T-helper 2 cell treated with Interferon-gamma antibody and Interleukin-4, amounts not matched to agents 5 μg/mL and 100 μg/mL, for 36 hours (primary cell): ENCODE data around the gene NDUFS7.
"Not testable (repeated sequence)": the region's sequence is repeated elsewhere in the genome, so short reads cannot be mapped to it uniquely, and the experiment has no call there.

Experiments
- DNase-seq: peaks from one replicate; pipeline ENCODE4 v3.0.0; 2021; ENCODE audit warnings: low spot score
- H3K27ac Mint-ChIP-seq: one replicate; pipeline ENCODE4 v1.8.0; 2021; ENCODE audit warnings: mild to moderate bottlenecking, mixed read lengths
- H3K27me3 Mint-ChIP-seq: one replicate; pipeline ENCODE4 v1.8.0; 2021; ENCODE audit warnings: low read depth, mixed read lengths
- H3K36me3 Mint-ChIP-seq: one replicate; pipeline ENCODE4 v1.8.0; 2021; ENCODE audit warnings: low read depth, mixed read lengths
- H3K4me1 Mint-ChIP-seq: one replicate; pipeline ENCODE4 v1.8.0; 2021; ENCODE audit warnings: low read depth, mixed read lengths
- H3K4me3 Mint-ChIP-seq: one replicate; pipeline ENCODE4 v1.8.0; 2022; ENCODE audit warnings: mild to moderate bottlenecking, moderate library complexity, mixed read lengths
- H3K9me3 Mint-ChIP-seq: one replicate; pipeline ENCODE4 v1.8.0; 2021; ENCODE audit warnings: mixed read lengths

Gene NDUFS7

DNA sequence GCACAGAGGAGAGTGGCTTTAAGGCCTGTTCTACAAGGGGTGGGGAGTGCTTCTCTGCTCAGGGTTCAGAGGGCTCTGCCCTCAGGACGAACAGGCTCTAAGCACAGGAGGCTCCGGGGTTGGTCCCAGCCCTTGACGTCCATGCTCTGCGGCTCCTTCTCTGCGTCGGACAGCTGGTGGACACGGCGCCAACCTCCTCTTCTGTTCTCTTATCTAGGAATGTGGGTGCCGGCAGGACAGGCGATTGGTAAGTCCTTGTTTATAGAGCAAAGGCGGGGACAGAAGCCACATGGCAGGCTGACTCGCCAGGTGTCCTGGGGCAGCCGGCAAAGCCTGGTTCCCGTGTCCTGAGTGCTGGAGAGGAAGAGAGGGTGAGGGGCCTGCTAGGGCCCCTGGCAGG, 46.0 kb downstream of the NDUFS7 start:
- Mint-ChIP-seq H3K36me3 (peaks cover 19% of the 10 kb centered on the region), H3K9me3 (no peaks in the 10 kb centered on the region), H3K27me3 (no peaks in the 10 kb centered on the region), H3K4me3 (no peak overlapping the region), H3K4me1 (no peaks in the 10 kb centered on the region), H3K27ac (no peak overlapping the region)
- no peak for DNase-seq

DNA sequence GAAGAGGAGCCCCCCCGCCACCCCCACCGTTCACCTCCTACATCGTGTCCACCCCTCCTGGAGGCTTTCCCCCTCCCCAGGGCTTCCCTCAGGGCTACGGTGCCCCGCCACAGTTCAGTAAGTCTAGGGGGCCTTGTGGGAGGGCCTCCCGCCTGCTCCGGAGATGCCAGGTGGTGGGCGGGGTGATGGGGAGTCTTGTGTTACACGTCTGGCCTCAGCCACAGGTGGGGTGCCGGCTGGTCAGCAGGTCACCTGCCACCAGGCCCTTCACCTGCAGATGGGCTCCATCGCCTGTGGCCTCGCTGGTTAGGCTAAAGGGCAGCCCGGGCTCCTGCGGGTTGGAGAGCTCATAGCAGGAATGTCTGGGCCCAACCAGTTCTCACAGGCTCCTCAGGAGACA, 46.5 kb downstream of the NDUFS7 start:
- peaks cover 16% of the 10 kb centered on the region for H3K36me3 Mint-ChIP-seq

GRCh38 chr19:1431759-1432506, 48.2 kb downstream of the NDUFS7 start:
- no peak overlapping the region for H3K4me3 Mint-ChIP-seq
- peak overlapping the region; percentile 26 for H3K27ac Mint-ChIP-seq
- no peaks in the 10 kb centered on the region for H3K9me3 Mint-ChIP-seq
- H3K4me1 Mint-ChIP-seq = no peaks in the 10 kb centered on the region
- no peaks in the 10 kb centered on the region for H3K27me3 Mint-ChIP-seq
- peaks cover 14% of the 10 kb centered on the region for H3K36me3 Mint-ChIP-seq
- DNase-seq = no peak

More for the DNA sequence above, 46.5 kb downstream of the NDUFS7 start:
- Mint-ChIP-seq H3K27me3 (no peaks in the 10 kb centered on the region), H3K27ac (no peak overlapping the region), H3K4me3 (no peak overlapping the region), H3K9me3 (no peaks in the 10 kb centered on the region), H3K4me1 (no peaks in the 10 kb centered on the region)
- no peak for DNase-seq

- H3K36me3 Mint-ChIP-seq = peaks cover 14% of the 10 kb centered on the region
- H3K27me3 Mint-ChIP-seq = no peaks in the 10 kb centered on the region
- H3K4me1 Mint-ChIP-seq = no peaks in the 10 kb centered on the region
- no peaks in the 10 kb centered on the region for H3K9me3 Mint-ChIP-seq
- H3K27ac Mint-ChIP-seq = no peak overlapping the region
- DNase-seq = no peak
- H3K4me3 Mint-ChIP-seq = no peak overlapping the region
Observed at GRCh38 chr19:1432507-1432887, 48.8 kb downstream of the NDUFS7 start.

DNA sequence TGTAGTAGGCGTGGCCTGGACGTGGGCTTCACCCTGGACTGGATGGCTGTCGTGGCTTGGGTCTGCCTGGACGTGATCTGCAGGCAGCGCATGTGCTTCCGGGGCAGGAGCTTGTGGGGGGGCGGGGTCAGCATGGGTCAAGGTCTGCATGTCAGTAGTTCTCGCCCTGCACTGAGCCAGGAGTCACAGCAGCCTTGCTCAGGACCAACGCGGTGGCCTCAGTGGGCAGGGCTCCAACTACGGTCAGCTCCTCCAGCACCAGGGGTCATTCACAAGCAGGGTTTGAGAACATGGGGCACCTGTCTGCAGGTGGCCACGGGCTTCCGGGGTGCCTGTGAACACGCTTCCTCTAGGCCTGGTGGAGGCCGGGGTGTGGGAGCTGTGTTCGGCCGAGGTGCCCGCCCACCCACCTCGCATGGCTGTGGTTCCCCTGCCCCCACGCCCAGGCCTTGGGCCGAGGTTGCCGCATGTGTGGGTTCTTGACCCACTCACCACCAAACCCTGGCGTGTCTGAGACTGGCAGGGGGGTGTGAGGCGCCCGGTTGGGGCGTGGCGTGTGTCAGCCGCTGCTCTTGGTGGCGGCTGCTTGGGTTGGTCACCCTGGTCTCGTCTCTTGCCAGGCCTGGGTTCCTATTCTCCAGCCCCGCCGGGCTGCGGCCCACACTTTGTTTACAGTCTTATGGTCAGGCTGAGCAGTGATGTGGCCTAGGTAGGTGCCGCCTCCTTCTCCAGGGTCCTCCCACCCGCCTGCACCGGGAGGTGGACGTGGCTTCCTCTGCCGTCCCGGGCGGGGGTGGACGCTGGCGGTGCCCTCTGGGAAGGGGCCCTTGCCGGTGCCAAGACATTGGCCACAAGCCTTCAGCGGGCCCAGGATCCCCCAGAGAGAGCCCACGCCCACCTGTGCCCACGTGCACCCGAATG, 49.7 kb downstream of the NDUFS7 start:
- Mint-ChIP-seq H3K9me3 (no peaks in the 10 kb centered on the region), H3K27ac (no peak overlapping the region), H3K4me1 (peaks cover 2% of the 10 kb centered on the region), H3K36me3 (peaks cover 17% of the 10 kb centered on the region), H3K27me3 (no peaks in the 10 kb centered on the region), H3K4me3 (no peak overlapping the region)
- DNase-seq = no peak

DNA sequence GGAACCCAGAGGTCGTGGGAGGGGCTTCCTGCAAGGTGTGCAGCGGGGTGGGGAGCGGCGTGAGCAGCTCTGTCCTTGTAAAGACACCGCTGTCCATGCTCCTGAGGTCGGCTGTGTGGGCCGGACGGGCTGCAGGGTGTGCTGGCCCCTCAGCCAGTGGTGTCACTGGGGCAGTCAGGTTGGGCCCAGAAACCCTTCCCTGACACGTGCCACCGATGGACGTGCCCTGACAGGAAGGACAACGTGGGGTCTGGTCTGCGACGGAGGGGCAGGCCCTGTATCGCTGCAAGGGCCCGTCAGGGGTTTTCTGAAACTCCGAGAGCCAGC, 50.3 kb downstream of the NDUFS7 start:
- Mint-ChIP-seq H3K4me1 (peaks cover 2% of the 10 kb centered on the region), H3K9me3 (no peaks in the 10 kb centered on the region), H3K27ac (no peak overlapping the region), H3K36me3 (peaks cover 19% of the 10 kb centered on the region), H3K27me3 (no peaks in the 10 kb centered on the region), H3K4me3 (no peak overlapping the region)
- DNase-seq = no peak

GRCh38 chr19:1434577-1435060, 50.9 kb downstream of the NDUFS7 start:
- peaks cover 5% of the 10 kb centered on the region for H3K4me1 Mint-ChIP-seq
- no peak overlapping the region for H3K27ac Mint-ChIP-seq
- H3K4me3 Mint-ChIP-seq = no peak overlapping the region
- H3K27me3 Mint-ChIP-seq = no peaks in the 10 kb centered on the region
- no peaks in the 10 kb centered on the region for H3K9me3 Mint-ChIP-seq
- peaks cover 25% of the 10 kb centered on the region for H3K36me3 Mint-ChIP-seq
- no peak for DNase-seq

DNA sequence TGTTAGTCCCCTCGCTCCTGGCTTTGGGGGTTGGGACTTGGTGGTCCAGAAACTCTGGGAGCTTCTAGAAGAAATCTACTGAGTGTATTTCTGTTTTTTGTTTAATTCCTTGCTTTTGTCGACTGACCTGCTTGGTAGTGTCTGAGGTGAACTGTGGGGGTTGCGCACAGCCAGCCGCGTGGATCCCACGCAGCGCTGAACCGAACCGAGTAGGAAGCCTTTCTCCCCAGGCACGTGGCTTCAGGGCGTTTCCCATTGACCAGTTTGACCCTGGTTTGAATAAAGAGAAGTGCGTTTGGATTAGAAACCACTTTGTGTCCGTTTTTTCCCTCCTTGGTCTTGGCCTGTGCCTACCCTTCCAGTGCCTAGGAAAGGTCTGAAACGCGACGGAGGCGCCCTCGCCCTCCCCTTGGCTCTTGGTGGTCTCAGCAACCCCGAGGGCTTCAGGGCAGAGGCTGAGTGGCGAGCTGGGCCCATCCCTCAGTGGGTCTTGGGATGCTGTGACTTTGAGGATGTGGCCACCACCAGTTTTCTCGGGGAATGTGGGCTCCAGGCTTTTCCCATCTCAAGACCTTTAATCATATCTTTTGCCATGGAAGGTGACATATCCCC, 51.8 kb downstream of the NDUFS7 start:
- no peak for DNase-seq
- no peaks in the 10 kb centered on the region for H3K27me3 Mint-ChIP-seq
- no peaks in the 10 kb centered on the region for H3K9me3 Mint-ChIP-seq
- H3K27ac Mint-ChIP-seq = no peak overlapping the region
- H3K36me3 Mint-ChIP-seq = peaks cover 29% of the 10 kb centered on the region
- H3K4me3 Mint-ChIP-seq = no peak overlapping the region
- H3K4me1 Mint-ChIP-seq = peaks cover 10% of the 10 kb centered on the region

DNA sequence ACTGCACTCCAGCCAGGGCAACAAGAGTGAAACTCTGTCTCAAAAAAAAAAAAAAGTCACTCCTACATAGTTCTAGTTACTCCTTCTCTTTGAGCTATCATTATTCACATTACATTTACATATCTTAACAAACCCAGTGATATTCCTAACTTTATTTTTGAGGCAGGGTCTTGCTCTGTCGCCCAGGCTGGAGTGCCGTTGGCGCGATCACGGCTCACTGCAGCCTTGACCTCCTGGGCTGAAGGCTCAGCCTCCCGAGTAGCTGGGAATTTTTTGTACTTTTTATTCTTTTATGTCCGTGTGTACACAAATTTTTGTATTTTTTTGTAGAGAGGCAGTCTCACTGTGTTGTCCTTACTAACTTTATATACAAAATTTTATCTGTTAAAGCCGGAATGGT, 53.9 kb downstream of the NDUFS7 start:
- DNase-seq = no peak
- no peaks in the 10 kb centered on the region for H3K9me3 Mint-ChIP-seq
- H3K4me1 Mint-ChIP-seq = peaks cover 13% of the 10 kb centered on the region
- peaks cover 45% of the 10 kb centered on the region for H3K36me3 Mint-ChIP-seq
- no peak overlapping the region for H3K4me3 Mint-ChIP-seq
- no peaks in the 10 kb centered on the region for H3K27me3 Mint-ChIP-seq
- H3K27ac Mint-ChIP-seq = no peak overlapping the region

- Mint-ChIP-seq H3K9me3 (no peaks in the 10 kb centered on the region), H3K4me3 (peak within 1 kb of the TSS; percentile 99), H3K4me1 (peaks cover 13% of the 10 kb centered on the region), H3K36me3 (peaks cover 45% of the 10 kb centered on the region), H3K27me3 (no peaks in the 10 kb centered on the region), H3K27ac (peak within 1 kb of the TSS; percentile 99)
- peak; percentile 96 for DNase-seq
Observed at GRCh38 chr19:1438035-1438932, 54.6 kb downstream of the NDUFS7 start, which contains the start of gene RPS15. TSS of gene RPS15 (plus strand) at chr19:1438396. CDS start at chr19:1438426, 30 bp downstream.

DNA sequence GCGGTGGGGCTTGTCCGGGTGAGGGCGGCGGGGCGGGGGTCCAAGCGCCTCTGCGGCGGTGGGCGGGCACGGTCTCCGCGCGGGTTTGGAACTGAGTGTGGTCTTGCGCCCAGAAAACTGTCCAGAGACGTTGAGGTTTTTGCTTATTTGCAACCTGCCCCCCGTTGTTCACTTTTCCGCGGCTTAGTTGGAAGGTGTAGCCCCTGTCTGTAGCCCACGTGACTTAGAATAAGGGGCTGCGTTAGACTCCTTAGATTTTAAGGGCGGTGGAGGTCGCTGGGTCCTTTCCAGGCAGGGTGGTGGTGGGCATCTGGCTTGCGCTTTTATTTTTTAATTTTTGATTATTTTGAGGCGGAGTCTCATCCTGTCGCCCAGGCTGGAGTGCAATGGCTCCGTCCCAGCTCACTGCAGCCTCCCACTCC, 55.2 kb downstream of the NDUFS7 start:
- no peaks in the 10 kb centered on the region for H3K9me3 Mint-ChIP-seq
- H3K27me3 Mint-ChIP-seq = no peaks in the 10 kb centered on the region
- H3K4me3 Mint-ChIP-seq = peak overlapping the region; percentile 99
- H3K36me3 Mint-ChIP-seq = peaks cover 45% of the 10 kb centered on the region
- H3K4me1 Mint-ChIP-seq = peaks cover 13% of the 10 kb centered on the region
- no peak for DNase-seq
- peak overlapping the region; percentile 84 for H3K27ac Mint-ChIP-seq

DNA sequence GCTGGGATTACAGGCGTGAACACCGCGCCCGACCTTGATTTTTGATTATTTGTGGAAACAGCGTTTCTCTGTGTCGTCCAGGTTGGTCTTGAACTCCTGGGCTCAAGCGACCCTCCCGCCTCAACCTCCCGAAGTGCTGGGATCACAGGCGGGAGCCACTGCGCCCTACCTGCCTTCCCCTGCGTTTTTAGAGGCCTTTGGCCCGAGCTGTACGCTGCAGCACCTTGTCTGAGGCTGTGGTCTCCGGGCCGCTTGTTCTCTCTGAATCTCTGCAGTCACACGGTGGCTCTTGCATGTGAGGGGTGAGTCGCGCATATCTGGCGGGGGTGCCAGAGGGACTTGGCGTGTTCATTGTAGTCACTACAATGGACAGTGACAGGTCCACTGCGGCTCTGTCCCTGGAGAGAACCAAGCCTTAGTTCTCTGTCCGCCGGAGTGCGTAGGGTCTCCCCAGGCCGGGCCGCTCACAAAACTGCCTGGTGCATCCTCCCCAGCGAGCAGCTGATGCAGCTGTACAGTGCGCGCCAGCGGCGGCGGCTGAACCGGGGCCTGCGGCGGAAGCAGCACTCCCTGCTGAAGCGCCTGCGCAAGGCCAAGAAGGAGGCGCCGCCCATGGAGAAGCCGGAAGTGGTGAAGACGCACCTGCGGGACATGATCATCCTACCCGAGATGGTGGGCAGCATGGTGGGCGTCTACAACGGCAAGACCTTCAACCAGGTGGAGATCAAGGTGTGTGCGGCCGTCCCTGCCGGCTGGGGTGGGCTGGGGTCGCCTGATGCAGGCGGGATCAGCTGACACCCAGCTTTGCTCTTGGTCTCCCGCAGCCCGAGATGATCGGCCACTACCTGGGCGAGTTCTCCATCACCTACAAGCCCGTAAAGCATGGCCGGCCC, 56.1 kb downstream of the NDUFS7 start:
- not testable (repeated sequence) for H3K27me3 Mint-ChIP-seq, DNase-seq, H3K9me3 Mint-ChIP-seq
- peak overlapping the region; percentile 99 for H3K4me3 Mint-ChIP-seq
- peak overlapping the region; percentile 84 for H3K27ac Mint-ChIP-seq
- H3K36me3 Mint-ChIP-seq = peaks cover 45% of the 10 kb centered on the region
- H3K4me1 Mint-ChIP-seq = peaks cover 13% of the 10 kb centered on the region
